GM18499 (cell line): ENCODE measurements around the gene TGFBI.
A peak's percentile ranks its signal among the peaks of the same experiment; 100 is the strongest.

Source experiments
- ATAC-seq: cut with Tn5 transposase; IDR thresholded peaks from one replicate; pipeline ENCODE4 v1.9.1; 2021; ENCODE audit warnings: moderate number of reproducible peaks; ENCODE audit not compliant: insufficient read depth, unreplicated experiment

The TGFBI gene

DNA sequence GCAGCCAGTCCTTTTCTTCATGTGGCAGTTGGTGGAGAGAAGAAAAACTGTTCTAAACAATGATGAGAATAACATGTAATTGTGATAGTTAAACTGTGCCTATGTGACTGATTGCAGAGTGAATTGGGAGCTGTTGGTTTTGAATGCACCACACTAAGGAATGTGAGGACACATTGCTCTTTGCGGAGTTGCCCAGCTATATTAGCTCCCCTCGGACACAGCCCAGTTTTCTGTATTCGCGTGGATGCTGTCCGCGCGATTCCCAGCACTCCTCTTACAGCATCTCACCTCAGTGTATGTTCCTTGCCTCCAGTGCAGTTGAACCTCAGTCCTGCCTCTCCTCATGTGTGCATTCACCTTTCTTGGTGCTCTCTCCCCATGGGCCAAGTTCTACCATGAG, 32.2 kb downstream of the TGFBI start:
- no peak for ATAC-seq

DNA sequence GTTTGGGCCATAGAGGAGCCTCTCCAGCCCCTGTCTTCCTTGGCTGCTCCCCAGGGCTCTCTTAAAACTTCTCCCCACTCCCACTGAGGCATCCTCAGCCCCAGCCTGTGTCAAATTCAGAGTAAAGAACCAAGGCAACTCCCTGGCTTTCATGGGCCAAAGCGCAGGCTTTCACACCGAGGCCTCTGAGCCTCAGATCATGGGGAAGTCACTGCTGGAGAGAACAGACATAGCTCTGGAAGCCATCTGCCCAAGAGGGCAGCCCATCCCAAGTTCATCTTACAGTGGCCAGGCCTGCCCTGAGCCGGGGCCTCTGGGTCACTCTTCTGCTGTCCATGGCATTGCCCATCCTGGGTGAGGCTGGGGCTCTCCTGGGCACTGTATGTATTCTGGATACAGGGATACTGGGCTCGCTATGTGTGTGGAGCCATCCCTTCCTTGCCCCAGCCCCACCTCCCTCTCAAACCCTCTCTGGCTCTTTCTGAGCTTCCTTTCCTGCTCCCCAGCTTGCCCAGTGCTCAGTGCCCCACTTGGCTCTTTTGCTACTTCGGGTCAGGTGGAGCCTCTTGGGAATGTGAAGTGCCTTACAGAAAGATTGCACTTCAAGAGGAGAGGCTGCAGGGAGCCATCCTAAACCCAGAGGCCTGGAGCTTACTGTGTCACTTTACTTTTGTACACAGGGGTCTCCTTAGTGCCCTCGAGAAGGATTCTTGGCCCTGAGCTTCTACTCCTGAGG, 33.0 kb downstream of the TGFBI start:
- no peak for ATAC-seq

DNA sequence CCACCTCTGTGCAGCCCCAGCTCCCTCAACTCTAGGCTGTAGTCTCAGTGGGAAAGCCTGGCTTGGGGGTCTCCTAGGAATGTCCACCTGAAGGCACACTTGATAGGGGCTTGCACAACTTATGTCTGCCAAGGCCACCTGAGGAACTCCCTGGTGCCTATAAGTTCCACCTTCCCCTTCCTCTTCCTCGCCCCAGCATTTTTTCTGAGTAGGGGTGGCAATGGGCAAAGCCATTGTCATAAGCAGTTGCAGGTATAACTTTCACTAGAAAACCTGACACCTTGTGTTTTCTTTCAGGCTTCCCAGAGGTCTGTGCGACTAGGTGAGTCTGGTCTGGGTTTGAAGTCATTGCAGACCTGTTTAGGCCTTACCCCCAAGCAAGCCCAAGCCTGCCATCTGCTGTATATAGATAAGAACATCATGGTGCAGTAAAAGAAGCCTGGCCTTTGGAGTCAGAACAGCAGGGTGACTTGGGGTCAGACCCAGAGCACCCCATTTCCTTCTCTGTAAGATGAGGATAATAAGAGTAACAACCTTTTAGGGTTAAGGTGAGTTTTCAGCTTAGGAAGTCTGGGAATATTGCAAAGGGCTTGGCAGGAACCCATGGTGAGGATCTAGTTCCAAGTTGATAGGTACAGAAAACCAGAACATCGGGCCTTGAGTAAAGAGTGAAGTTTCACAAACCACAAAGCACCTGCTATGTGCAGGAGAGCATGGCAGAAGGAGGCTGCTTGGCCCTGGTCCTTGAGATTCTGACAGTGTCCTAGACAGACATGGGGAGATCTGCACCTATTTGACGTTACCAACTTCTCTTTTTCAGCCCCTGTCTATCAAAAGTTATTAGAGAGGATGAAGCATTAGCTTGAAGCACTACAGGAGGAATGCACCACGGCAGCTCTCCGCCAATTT, 33.8 kb downstream of the TGFBI start:
- ATAC-seq: no peak

DNA sequence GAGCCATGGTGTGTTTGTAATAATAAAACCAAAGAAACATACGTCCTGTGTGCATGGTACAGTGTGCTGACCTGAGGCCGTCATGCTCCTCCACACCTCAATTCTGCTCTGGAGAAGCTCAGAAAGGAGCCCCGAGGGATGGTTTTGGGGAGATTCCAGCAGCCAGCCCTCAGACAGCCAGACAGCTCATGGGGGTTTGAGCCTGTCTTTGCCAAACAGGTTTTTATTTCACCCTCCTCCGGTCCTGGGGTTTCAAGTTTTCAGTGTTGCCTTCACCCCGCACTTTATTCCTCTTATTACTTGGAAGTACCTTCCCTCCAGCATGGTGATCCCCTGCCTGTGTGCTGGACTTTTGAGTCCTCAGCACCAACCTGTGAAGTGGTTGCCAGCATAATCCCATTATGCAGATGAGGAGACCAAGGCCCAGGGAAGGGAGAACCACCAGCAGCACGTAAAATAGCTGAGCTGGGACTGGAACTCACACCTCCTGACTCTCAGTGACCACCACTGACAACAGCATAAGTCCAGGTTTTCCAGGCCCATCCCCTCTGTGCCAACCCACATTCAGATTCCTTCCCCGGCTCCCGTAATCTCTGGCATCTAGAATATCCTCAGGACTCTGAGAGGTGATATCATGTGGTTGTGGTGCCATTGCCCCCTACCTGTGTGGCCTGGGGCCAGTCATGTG, 35.1 kb downstream of the TGFBI start:
- no peak for ATAC-seq

DNA sequence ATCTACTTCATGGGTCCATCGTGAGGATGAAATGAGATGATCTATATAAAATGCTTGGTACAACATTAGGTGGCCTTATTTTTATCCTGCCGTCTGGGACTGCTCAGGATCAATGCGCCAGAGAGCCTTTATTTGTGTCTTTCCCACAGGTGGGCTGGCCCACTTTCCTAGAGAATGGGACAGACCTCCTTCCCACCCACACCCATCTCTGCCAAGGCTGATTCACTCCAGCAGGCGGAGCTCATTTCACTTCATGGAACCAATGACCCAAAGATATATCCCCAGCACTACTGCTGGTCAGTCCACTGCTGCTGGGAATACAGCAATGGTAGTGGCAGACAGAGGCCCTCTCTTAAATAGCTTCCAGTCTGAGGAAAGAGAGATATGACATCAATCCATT, 35.7 kb downstream of the TGFBI start:
- ATAC-seq: no peak

DNA sequence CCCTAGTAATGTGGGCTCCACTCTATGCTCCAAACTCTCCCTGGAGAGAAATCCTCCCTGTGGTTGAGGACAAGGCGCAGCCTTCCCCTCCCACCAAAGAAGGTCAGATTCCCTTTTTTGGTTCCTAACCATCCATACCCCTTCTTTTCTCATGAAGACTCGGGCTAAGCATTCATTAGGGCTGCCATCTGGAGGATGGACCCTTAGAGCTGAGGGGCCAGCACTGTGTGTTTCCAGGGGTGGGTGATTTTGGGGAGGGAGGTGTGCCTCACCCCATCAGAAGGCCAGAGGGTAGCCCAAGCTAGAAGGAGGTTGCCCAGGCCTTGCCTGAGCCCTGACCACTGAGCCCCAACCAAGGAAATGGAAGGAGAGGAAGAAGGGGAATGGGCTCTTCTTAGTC, 36.8 kb downstream of the TGFBI start:
- ATAC-seq: no peak

DNA sequence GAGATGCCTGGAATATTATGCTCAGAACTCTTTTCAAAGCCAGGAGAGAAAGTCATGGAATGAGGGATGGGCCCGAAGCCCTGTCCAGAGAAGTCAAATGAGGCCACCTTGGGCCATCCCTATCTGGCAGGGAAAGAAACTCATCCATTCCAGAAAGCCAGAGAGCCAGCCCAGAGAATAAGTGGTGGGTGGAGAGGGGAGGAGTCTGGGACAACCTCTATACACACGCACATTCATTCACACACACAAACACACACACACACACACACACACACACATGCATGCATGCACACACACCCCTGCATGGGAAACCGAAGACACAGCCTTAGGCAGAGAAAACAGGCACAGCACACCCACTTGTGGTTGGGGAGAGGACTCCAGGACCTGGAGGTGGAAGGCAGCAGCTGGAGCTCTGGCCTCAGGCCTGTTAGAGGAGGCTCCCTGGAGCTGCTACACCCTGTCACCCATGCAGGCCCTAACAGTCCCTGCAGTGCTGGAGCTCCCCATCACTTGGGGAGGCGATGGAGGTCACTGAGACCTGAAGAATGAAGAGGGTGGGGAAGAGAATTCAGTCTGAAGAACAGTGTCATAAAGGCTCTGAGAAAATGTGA, 38.0 kb downstream of the TGFBI start:
- ATAC-seq: no peak

DNA sequence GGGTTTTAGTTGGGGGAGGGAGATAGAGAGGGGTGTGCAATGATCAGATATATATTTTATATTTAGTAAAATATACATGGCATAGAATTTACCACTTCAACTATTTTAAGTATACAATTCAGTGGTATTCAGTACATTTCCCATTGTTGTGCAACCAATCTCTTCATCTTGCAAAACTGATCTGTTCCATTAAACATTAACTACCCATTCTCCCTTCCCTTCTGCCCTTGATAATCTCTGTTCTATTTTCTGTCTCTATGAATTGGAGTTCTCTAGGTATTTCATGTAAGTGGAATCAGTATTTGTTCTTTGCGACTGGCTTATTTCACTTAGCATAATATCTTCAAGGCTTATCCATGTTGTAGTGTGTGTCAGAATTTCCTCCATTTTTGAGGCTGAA, 38.6 kb downstream of the TGFBI start:
- ATAC-seq: no peak

DNA sequence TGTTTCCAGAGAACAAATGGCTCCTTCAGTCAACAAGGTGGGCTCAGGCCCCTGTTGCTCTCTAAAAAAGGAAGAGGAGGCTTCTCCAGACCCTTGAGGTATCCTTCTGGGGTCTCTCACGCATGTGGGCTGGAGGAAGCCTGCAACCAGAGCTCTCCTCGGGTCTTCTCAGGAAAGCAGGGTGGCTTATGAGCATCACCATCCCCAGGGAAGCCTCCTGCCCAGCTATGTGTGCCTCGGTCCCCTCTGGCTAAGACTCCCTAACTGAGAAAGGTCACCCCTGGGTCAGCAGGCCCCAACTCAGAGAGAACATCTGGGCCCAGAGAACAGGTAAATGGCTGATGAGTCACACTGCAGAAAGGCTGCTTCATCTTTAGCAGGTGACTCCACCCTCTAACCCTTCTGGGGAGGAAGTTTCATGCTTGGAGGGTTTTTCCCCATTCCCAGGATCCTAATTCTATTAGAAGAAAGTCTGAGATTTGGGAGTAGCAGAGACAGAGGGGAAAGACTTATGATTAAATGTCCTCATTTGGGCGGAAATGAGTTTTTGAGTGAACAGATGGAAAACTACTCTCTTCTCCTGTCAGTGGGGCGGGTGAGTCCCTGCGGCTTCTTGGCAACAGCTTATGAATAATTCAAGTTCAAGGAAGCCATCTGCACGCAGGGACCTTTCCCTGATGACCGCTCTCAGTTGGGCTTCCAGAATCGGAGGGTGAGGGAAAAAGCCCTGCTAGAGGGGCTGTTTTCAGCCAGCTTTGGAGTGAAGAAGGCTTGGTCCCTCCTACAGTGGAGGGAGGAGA, 41.9 kb downstream of the TGFBI start:
- no peak for ATAC-seq

DNA sequence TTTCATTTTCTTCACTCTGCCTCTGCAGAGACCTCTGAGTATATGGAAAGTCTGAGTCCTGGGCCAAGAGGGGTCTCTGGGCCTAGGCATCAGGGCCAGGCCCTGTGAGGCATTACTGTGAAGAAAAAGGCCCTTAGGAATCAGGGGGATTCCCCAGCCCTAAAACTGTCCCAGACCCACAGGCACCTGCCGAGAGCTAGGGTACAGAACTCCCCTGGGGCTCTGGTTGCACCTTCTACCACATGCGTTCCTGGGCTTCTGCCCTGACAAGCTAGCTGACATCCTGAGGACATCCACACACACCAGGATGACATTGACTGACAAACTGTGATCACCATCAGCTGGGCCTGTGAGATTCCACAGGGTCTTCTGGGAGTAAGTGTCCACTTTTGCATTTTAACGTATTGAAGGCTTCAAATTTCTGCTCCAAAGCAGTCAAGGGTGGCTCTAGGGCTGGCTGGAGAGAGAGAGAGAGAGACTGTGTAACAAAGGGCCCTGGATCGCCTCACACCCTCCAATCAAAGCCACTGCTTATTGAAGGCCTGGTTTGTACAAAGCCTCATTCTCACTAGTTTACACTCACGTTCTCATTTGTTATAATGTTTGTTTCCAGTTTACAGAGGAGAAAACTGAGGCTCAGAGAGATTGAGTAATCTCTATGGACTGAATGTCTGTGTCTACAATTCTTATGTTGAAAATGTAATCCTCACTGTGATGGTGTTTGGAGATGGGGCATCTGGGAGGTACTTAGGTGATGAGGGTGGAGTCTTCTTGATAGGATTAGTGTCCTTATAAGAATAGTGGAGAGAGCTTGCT, 45.1 kb downstream of the TGFBI start:
- ATAC-seq: peak; percentile 56

DNA sequence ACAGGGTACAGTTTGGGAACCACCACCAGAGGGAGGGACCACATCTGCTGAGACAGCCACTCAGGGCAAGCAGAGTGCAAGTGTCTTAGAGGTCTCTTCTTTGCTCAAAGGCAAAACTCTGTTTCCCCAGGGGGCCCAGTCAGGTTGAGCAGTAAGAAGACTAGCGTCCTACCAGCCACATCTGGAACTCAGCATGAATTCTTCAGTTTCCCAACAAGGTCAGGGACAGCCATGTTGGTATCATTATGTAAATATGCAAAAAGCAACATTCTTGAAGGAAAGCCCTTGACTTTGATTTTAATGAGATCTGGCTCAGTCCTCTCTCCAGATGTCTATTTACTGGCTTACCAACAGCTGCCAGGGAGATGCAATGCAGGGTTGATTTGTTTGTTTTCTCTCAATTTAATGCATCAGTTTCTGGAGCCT, 46.7 kb downstream of the TGFBI start:
- no peak for ATAC-seq

DNA sequence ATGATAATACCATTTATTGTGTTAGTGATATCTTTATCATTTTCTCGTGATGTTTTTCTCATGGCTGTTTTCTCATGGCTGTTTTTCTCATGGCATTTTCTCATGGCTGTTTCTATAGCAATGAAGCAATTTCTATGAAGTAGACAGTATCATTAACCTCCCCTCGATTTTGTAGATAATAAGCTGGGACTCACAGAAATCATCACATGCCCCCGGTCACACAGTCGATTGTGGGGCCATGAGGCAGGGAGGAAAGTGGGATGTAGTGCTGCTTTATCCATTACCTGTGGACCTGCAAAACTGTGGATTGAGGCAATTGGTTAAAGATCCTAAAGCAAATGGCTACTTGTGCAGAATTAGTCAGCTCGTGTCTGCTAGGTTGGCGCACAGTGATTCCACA, 47.3 kb downstream of the TGFBI start:
- ATAC-seq: no peak

DNA sequence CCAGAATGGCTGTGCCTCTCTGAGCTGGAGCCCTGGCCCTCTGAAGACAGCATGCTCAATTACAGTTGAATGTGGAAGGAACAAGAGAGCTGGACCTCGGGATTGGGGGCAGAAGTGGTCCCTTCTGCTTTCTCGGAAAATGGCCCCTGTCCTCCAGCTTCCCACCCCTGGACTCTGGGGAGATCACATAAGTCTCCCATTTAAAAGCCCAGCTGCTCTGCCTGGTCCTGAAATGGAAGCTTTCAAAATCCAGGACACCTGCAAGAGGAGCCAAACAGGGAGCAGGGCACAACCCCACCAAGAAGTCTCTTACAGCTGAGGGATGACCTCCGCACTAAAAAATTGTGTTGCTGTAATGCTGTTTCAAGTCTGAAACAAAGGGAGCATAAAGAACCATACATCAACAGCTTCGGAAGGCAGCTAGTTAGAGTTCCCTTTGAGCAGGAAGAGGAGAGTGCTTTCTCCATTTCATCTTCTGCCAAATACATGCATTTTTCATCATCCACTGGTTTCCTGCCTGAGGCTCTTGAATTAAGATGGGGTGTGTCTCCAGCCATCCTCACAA, 48.2 kb downstream of the TGFBI start:
- no peak for ATAC-seq

DNA sequence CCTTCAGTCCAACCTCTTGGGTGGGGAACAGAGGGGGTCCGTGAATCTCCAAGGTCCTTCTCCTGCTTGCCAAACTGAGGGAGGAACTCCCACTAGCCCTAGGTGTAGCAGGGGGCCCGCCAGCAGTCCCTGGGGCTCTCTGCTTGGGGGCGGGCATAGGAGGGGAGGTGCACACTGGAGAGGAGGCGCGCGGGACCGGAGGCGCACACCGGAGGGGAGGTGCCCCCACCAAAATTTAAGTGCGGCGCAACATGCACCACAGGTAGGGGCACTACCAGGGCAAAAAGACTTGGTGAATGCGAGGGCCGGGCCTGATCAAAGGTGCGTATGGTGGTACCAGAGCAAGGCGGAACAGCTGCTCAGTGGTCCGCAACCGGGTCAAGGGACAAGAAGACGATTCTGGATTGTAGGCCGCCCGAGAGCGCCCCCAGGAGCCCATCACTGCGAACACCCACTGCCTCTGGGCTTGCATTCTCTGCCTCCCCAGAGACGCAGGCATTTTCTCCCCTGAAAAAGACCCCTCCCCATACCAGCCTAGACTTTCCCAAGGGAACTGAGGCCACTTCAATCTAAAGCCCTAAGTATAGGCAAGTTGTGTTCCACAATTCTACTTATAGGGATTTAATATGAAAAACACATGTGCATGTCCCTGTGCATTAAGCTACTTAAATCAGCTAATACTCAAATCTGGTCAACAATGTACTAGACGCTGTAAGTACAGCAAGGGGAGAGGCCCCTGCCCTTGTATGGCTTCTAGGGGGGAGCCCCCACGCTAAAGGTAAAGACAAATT, 50.6 kb downstream of the TGFBI start:
- ATAC-seq: no peak

DNA sequence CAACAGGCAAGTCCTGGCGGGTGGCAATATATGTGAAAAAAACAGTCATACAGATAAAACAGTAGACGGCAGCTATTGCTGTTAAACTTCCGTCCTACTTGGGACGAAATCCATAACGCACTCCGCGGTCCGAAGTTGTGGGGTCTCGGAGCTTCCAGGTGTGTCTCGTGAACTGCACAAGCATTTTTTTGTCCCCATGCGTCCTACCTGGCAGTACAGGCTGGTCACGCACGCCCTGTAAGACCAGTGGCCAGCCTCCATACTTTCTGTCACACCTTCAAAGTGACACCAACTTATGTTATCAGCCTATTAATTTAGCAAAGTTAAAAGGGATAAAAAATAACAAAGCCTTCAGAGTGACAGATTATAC, 51.3 kb downstream of the TGFBI start:
- ATAC-seq: no peak

DNA sequence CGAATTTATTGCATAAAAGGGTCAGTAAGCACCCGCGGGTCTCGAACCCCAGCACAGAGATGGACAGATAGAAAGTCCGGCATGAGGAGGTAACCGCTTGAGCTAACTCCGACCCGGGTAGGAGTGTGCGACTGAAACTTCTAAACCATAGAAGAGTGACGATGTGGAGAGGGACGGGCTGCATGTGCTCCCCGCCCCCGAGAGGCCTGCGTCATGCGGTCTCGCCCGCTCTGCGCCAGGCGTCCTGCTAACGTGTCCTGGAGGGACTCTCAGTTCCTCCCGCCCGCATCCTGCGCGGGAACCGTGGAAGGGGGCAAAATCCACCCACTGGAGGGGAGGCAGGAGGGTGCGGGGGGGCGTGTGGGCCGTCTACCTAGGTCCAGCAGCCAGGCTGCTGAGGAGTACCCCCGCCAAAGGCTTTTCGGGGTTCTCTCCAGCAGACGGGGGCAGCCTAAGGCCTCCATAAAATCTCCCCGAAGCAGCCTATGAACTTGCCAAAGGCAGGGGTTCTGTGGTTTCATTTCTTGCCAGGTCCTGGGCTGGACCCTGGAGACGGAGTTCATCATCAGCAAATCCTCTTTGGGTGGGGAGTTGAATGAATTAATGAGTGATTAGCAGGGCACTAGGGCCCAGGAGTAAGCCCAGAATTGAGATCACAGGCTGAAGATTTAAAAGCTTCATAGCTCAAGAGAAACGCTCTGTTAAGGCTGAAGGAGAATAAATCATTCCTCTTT, 51.9 kb downstream of the TGFBI start:
- ATAC-seq: peak; percentile 93

DNA sequence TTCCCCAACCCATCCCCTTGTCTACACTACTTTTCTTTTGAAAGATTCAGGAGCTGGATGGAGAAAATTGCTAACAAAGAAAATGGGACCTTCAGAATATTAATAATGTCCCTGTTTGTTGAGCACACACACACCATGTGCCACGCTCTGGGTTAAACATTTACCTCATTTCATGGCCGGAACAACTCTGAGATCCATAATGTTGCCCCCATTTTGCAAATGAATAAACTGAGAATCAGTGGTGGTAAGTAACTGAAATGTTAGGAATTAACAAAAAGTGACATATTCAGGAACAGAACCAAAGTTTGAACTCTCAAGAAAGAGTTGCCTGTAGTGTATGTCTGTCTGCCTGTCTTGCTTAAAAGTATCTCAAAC, 52.4 kb downstream of the TGFBI start:
- ATAC-seq: no peak
